ENCODE measurements around the gene RCN2. TPM values are rescaled to one million over a fixed set of nuclear protein-coding genes. Genes with fewer than 3 reads are reported as not detected.

The RCN2 gene
- total RNA-seq, 4 donors from 2014 or later: 38.8 to 56.1 (median 50.2) TPM

GRCh38 chr15:76962337-76963013 lies 30.9 kb downstream of the RCN2 start:
- no peak for TF ChIP-seq CTCF (IDR thresholded peaks at IDR 0.05; ENCODE audit: low read depth)

GRCh38 chr15:76963596-76963995 lies 32.0 kb downstream of the RCN2 start:
- TF ChIP-seq CTCF (IDR thresholded peaks at IDR 0.05; ENCODE audit: low read depth): no peak

GRCh38 chr15:76964157-76964556 lies 32.6 kb downstream of the RCN2 start:
- no peak for TF ChIP-seq CTCF (IDR thresholded peaks at IDR 0.05; ENCODE audit: low read depth)

- TF ChIP-seq CTCF (IDR thresholded peaks at IDR 0.05; ENCODE audit: low read depth): no peak
Measured at GRCh38 chr15:76967067-76967466, 35.5 kb downstream of the RCN2 start.

- no peak for TF ChIP-seq CTCF (IDR thresholded peaks at IDR 0.05; ENCODE audit: low read depth)
Measured at GRCh38 chr15:76968306-76968705, 36.8 kb downstream of the RCN2 start.

- no peak for TF ChIP-seq CTCF (IDR thresholded peaks at IDR 0.05; ENCODE audit: low read depth)
Measured at GRCh38 chr15:76972389-76973361, 41.1 kb downstream of the RCN2 start.

- no peak for TF ChIP-seq CTCF (IDR thresholded peaks at IDR 0.05; ENCODE audit: low read depth)
Measured at GRCh38 chr15:76973362-76973743, 41.8 kb downstream of the RCN2 start.
